Fibroblast of lung (primary cell): ENCODE measurements around the gene SLC5A3. TPM values are rescaled to one million over a fixed set of nuclear protein-coding genes. Genes with fewer than 3 reads are reported as not detected.

Experiments
- DNase-seq, 2 donors: peaks; one replicate each; pipeline versions ENCODE4 v3.0.0 to v3.0.0-alpha.2; 2010; ENCODE audit warnings: low read depth in 2 of 2
- H2AFZ ChIP-seq: 2 replicates; pipeline ENCODE4 v1.5.1; 2012; ENCODE audit warnings: low read length, control low read depth, inconsistent platforms
- H3K27ac ChIP-seq: 2 replicates; pipeline ENCODE4 v1.5.1; 2011; ENCODE audit warnings: low read length, control low read depth; ENCODE audit not compliant: insufficient read depth
- H3K27me3 ChIP-seq: 2 replicates; pipeline ENCODE4 v1.5.1; 2011; ENCODE audit warnings: mild to moderate bottlenecking, low read length; ENCODE audit not compliant: control insufficient read depth, insufficient read depth
- H3K36me3 ChIP-seq: 2 replicates; pipeline ENCODE4 v1.5.1; 2011; ENCODE audit warnings: low read length; ENCODE audit not compliant: control insufficient read depth, insufficient read depth
- H3K4me1 ChIP-seq: 2 replicates; pipeline ENCODE4 v1.5.1; 2011; ENCODE audit warnings: low read length; ENCODE audit not compliant: control insufficient read depth, insufficient read depth; ENCODE audit errors: extremely low read depth
- H3K4me2 ChIP-seq: 2 replicates; pipeline ENCODE4 v1.5.1; 2011; ENCODE audit warnings: low read length, control low read depth; ENCODE audit not compliant: insufficient read depth; ENCODE audit errors: extremely low read depth
- H3K4me3 ChIP-seq, 4 experiments: fragments of 200-600 bp in 1 of 4; sonication (generic) in 1 of 4; replicated peaks in 1 of 4; 2 replicates each; pipeline ENCODE4 v1.5.1; 2011 to 2016; ENCODE audit warnings: low read length in 4 of 4, low read depth in 3 of 4, mild to moderate bottlenecking in 3 of 4, control low read depth in 2 of 4, inconsistent platforms in 1 of 4, mixed read lengths in 1 of 4; ENCODE audit not compliant: insufficient read depth in 1 of 4; ENCODE audit errors: control extremely low read depth in 1 of 4
- H3K79me2 ChIP-seq: 2 replicates; pipeline ENCODE4 v1.5.1; 2012; ENCODE audit warnings: mild to moderate bottlenecking, low read length, inconsistent platforms; ENCODE audit not compliant: control insufficient read depth, insufficient read depth
- H3K9ac ChIP-seq: 2 replicates; pipeline ENCODE4 v1.5.1; 2011; ENCODE audit warnings: mild to moderate bottlenecking, low read length, control low read depth; ENCODE audit not compliant: insufficient read depth
- H3K9me3 ChIP-seq: 2 replicates; pipeline ENCODE4 v1.5.1; 2012; ENCODE audit warnings: low read depth, low read length; ENCODE audit not compliant: control insufficient read depth, insufficient read depth
- H4K20me1 ChIP-seq: 2 replicates; pipeline ENCODE4 v1.5.1; 2011; ENCODE audit warnings: low read length; ENCODE audit not compliant: control insufficient read depth, insufficient read depth; ENCODE audit errors: extremely low read depth
- CTCF ChIP-seq, 2 donors: IDR thresholded peaks in 1 of 2; conservative IDR thresholded peaks in 1 of 2; 1 replicate in 1 of 2; 2 replicates in 1 of 2; pipeline ENCODE4 v1.5.1; 2011 to 2012; ENCODE audit warnings: low read length in 2 of 2, control low read depth in 1 of 2, inconsistent platforms in 1 of 2, low read depth in 1 of 2, mild to moderate bottlenecking in 1 of 2
- EZH2 ChIP-seq: IDR thresholded peaks from 2 replicates; pipeline ENCODE4 v1.5.1; 2012; ENCODE audit warnings: low read length, control low read depth, mild to moderate bottlenecking; ENCODE audit errors: missing control alignments
- polyA plus RNA-seq, 2 donors: library from polyadenylated mRNA; depleted of rRNA in 1 of 2; stranded (reverse) in 1 of 2; unstranded in 1 of 2; fragments of >200 nt; gene quantifications; 2 replicates each; pipeline ENCODE4 v1.2.1, GENCODE V29; 2011 to 2012; ENCODE audit warnings: missing spikeins in 1 of 2
- total RNA-seq: library from RNA; depleted of rRNA; stranded (reverse); fragments of >200 nt; gene quantifications from 2 replicates; pipeline ENCODE4 v1.2.1, GENCODE V29; 2014

The SLC5A3 gene
- total and polyA plus RNA-seq, 2 donors (not counting 1 experiment from before 2014, with no cell fraction given), result 6.2 to 28.6 TPM

- Histone ChIP-seq H2AFZ (no peak overlapping the region), H4K20me1 (no peaks in the 10 kb centered on the region), H3K9me3 (no peaks in the 10 kb centered on the region), H3K9ac (no peak overlapping the region), H3K36me3 (no peaks in the 10 kb centered on the region), H3K4me2 (no peak overlapping the region), H3K27me3 (no peaks in the 10 kb centered on the region), H3K4me3 (no peak overlapping the region), H3K4me1 (peaks cover 2% of the 10 kb centered on the region), H3K27ac (no peak overlapping the region), H3K79me2 (peaks cover 11% of the 10 kb centered on the region)
- TF ChIP-seq CTCF (conservative IDR thresholded peaks at IDR 0.05 in 1 of 2, IDR thresholded peaks at IDR 0.05 in 1 of 2; ENCODE audit: low read depth in 1 of 2, low read length in 2 of 2) (no peak), EZH2 (no peak)
- no peak for DNase-seq
Observed at GRCh38 chr21:34105947-34106541, 32.7 kb downstream of the SLC5A3 start.

- Histone ChIP-seq H4K20me1 (no peaks in the 10 kb centered on the region), H3K79me2 (peaks cover 6% of the 10 kb centered on the region), H2AFZ (no peak overlapping the region), H3K27ac (no peak overlapping the region), H3K4me2 (no peak overlapping the region), H3K4me3 (no peak overlapping the region), H3K36me3 (no peaks in the 10 kb centered on the region), H3K9ac (no peak overlapping the region), H3K27me3 (no peaks in the 10 kb centered on the region), H3K4me1 (no peaks in the 10 kb centered on the region), H3K9me3 (no peaks in the 10 kb centered on the region)
- TF ChIP-seq CTCF (conservative IDR thresholded peaks at IDR 0.05 in 1 of 2, IDR thresholded peaks at IDR 0.05 in 1 of 2; ENCODE audit: low read depth in 1 of 2, low read length in 2 of 2) (no peak), EZH2 (no peak)
- DNase-seq, result no peak
Observed at GRCh38 chr21:34107606-34108005, 34.2 kb downstream of the SLC5A3 start.

GRCh38 chr21:34109075-34109474 lies 35.7 kb downstream of the SLC5A3 start:
- no peak for DNase-seq
- Histone ChIP-seq H3K27me3 (no peaks in the 10 kb centered on the region), H3K79me2 (peaks cover 2% of the 10 kb centered on the region), H3K9ac (no peak overlapping the region), H4K20me1 (no peaks in the 10 kb centered on the region), H3K4me2 (no peak overlapping the region), H2AFZ (no peak overlapping the region), H3K27ac (no peak overlapping the region), H3K9me3 (no peaks in the 10 kb centered on the region), H3K4me1 (no peaks in the 10 kb centered on the region), H3K36me3 (no peaks in the 10 kb centered on the region), H3K4me3 (no peak overlapping the region)
- TF ChIP-seq EZH2 (no peak), CTCF (conservative IDR thresholded peaks at IDR 0.05 in 1 of 2, IDR thresholded peaks at IDR 0.05 in 1 of 2; ENCODE audit: low read depth in 1 of 2, low read length in 2 of 2) (no peak)
